K562 (cell line): ENCODE measurements around the gene SYT3. TPM values are rescaled to one million over a fixed set of nuclear protein-coding genes. Genes with fewer than 3 reads are reported as not detected.

Experiments used
- ATF4 ChIP-seq: fragments of 450-650 bp; formaldehyde crosslinking; IDR thresholded peaks from 2 replicates; pipeline ENCODE4 v1.4.0; 2022; ENCODE audit warnings: mild to moderate bottlenecking, moderate library complexity
- CREB1 ChIP-seq, 2 experiments: sonication (generic) in 1 of 2; formaldehyde crosslinking in 1 of 2; IDR thresholded peaks; 2 replicates each; pipeline versions ENCODE4 v1.6.1 to v1.8.0; 2012 to 2022; ENCODE audit warnings: inconsistent platforms in 1 of 2, mild to moderate bottlenecking in 1 of 2, missing genetic modification reagents in 1 of 2, moderate library complexity in 1 of 2
- EP400 ChIP-seq: fragments of 450-650 bp; IDR thresholded peaks from 2 replicates; pipeline ENCODE4 v1.6.1; 2017; ENCODE audit warnings: antibody characterized with exemption, mild to moderate bottlenecking, moderate library complexity
- JUND ChIP-seq, 2 experiments: IDR thresholded peaks; 2 replicates in 1 of 2; 3 replicates in 1 of 2; pipeline ENCODE4 v1.6.1; 2011; ENCODE audit warnings: borderline replicate concordance in 2 of 2, low read depth in 2 of 2, low read length in 2 of 2, improper control_type of control experiment in 1 of 2, missing biosample characterization in 1 of 2, missing genetic modification characterization in 1 of 2, missing genetic modification reagents in 1 of 2
- MTA1 ChIP-seq: fragments of 450-650 bp; IDR thresholded peaks from 2 replicates; pipeline ENCODE4 v1.6.1; 2017; ENCODE audit warnings: borderline replicate concordance
- NCOA1 ChIP-seq: fragments of 450-650 bp; IDR thresholded peaks from 2 replicates; pipeline ENCODE4 v1.6.1; 2016; ENCODE audit warnings: low read depth
- RB1 ChIP-seq: fragments of 450-650 bp; IDR thresholded peaks from 2 replicates; pipeline ENCODE4 v1.6.1; 2017; ENCODE audit warnings: low read depth, mild to moderate bottlenecking
- SMARCA4 ChIP-seq: fragments of 450-650 bp; IDR thresholded peaks from 2 replicates; pipeline ENCODE4 v1.6.1; 2016
- ZNF318 ChIP-seq, 2 experiments: fragments of 450-650 bp; IDR thresholded peaks; 2 replicates each; pipeline ENCODE4 v1.6.1; 2016; ENCODE audit warnings: mild to moderate bottlenecking in 2 of 2, borderline replicate concordance in 1 of 2, low read depth in 1 of 2, moderate library complexity in 1 of 2
- ZNF655 ChIP-seq: fragments of 250-450 bp; sonication (Bioruptor Pico); IDR thresholded peaks from 2 replicates; pipeline ENCODE4 v1.5.0; 2021
- polyA plus RNA-seq, 8 experiments: library from polyadenylated mRNA; depleted of rRNA in 4 of 8; stranded (reverse) in 5 of 8; unstranded in 3 of 8; fragments of >200 nt; fragmentation: Nextera tagmentation in 2 of 8; fragmentation: Illumina TruSeq in 1 of 8; extraction: Ambion mirVana in 2 of 8; extraction: Trizol in 1 of 8; gene quantifications; 2 replicates each; pipeline versions ENCODE4 v1.2.1 to v1.2.3, GENCODE V29; 2011 to 2014; ENCODE audit warnings: inconsistent platforms in 1 of 8, missing spikeins in 1 of 8
- total RNA-seq, 7 experiments: library from RNA; depleted of rRNA in 6 of 7; stranded (reverse); fragments of >200 nt in 6 of 7; fragmentation: Illumina TruSeq in 2 of 7; extraction: Trizol in 2 of 7; gene quantifications; 2 replicates each; pipeline versions ENCODE4 v1.2.1 to v1.2.3, GENCODE V29; 2011 to 2021; ENCODE audit warnings: low replicate concordance in 1 of 7
- TF ChIP-seq, protein P1 (sequence below): fragments of 450-650 bp; formaldehyde crosslinking; conservative IDR thresholded peaks from 2 replicates; pipeline ENCODE4 v1.4.0; 2022; ENCODE audit warnings: mild to moderate bottlenecking, missing genetic modification characterization
- TF ChIP-seq, protein P2 (sequence below): fragments of 450-650 bp; IDR thresholded peaks from 2 replicates; pipeline ENCODE4 v1.6.1; 2016; ENCODE audit warnings: missing biosample characterization, missing genetic modification characterization

The SYT3 gene
- total and polyA plus RNA-seq, 9 of the 15 experiments (the other 6 are each of a cell fraction or from before 2014, with no cell fraction given) = 0.36 to 2.0 (median 0.54) TPM; not detected in 2

DNA sequence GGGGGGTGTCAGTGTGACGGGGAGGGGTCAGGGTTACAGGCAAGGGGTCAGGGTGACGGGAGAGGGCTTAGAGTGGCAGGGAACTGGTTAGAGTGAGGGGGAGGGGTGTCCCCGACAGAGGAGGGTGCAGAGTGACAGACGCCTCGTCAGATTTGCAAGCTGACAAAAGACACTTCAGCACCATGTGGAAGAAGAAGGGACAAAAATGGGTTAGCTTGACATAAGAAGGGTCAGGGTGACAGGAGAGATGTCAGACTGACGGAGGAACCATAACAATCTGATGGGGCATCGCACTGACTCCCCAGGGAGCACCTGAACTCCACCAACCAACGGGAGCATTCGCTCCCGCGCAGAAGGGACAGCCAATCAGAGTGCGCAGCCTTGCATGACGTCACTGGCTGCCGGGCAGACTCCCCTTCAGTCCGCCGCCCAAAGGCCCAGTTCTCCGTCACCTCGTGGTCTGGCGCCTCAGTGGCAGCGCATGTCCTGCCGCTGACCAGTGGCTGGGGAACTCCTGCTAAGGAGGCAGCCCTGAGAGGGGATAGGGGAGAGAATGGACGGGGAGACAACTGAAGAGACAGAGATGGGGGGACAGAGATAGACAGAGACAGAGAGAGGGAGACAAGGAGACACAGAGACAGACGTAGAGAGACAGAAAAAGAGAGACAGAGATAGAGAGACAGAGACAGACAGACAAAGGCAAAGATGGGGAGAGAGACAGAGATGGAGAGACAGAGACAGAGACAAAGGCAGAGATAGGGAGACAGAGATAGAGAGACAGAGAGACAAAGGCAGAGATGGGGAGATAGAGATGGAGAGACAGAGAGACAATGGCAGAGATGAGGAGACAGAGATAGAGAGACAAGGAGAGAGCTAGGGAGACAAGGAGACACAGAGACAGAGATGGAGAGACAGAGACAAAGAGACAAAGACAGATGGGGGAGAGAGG is 39.8 kb upstream of the SYT3 start (continued):
- TF ChIP-seq ZNF655 = no peak
- TF ChIP-seq ATF4 (CRISPR knock-in tag) = no peak
- peak; percentile 97 for TF ChIP-seq RB1
- peak; percentile 87 for TF ChIP-seq EP400
- TF ChIP-seq, protein P1, sequence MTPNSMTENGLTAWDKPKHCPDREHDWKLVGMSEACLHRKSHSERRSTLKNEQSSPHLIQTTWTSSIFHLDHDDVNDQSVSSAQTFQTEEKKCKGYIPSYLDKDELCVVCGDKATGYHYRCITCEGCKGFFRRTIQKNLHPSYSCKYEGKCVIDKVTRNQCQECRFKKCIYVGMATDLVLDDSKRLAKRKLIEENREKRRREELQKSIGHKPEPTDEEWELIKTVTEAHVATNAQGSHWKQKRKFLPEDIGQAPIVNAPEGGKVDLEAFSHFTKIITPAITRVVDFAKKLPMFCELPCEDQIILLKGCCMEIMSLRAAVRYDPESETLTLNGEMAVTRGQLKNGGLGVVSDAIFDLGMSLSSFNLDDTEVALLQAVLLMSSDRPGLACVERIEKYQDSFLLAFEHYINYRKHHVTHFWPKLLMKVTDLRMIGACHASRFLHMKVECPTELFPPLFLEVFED (CRISPR knock-in tag) = peak; percentile 84; the same call in 1 of the 2 replicates
- 0 out of 2 replicates have a peak, but pooled peaks have one; percentile 21 for TF ChIP-seq MTA1
- TF ChIP-seq JUND (IDR thresholded peaks at IDR 0.05; ENCODE audit: borderline replicate concordance, low read depth, low read length) = peak; percentile 91
- peak; percentile 43; the same call in 1 of the 3 replicates for TF ChIP-seq JUND (tag; IDR thresholded peaks at IDR 0.05; ENCODE audit: borderline replicate concordance, low read depth, low read length)
- TF ChIP-seq, protein P2, sequence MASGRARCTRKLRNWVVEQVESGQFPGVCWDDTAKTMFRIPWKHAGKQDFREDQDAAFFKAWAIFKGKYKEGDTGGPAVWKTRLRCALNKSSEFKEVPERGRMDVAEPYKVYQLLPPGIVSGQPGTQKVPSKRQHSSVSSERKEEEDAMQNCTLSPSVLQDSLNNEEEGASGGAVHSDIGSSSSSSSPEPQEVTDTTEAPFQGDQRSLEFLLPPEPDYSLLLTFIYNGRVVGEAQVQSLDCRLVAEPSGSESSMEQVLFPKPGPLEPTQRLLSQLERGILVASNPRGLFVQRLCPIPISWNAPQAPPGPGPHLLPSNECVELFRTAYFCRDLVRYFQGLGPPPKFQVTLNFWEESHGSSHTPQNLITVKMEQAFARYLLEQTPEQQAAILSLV = no peak
- no peak for TF ChIP-seq SMARCA4
- peak; percentile 93 for TF ChIP-seq CREB1 (IDR thresholded peaks at IDR 0.05)
- TF ChIP-seq CREB1 (CRISPR knock-in tag; IDR thresholded peaks at IDR 0.05) = peak; percentile 99
- no peak for TF ChIP-seq ZNF318 (IDR thresholded peaks at IDR 0.05; ENCODE audit: borderline replicate concordance in 1 of 2, low read depth in 1 of 2)
- no peak; the same call in 1 of the 2 replicates for TF ChIP-seq NCOA1
